Suprapubic skin (tissue), 4 donors: ENCODE results near the gene CYBC1.

Experiments
- POLR2A ChIP-seq, 2 donors: fragments of 450-650 bp; IDR thresholded peaks; one replicate each; pipeline ENCODE4 v1.6.1; 2017; ENCODE audit warnings: antibody characterized with exemption in 2 of 2, mild to moderate bottlenecking in 2 of 2, moderate library complexity in 2 of 2
- POLR2AphosphoS5 ChIP-seq, 3 donors: sonication (generic); formaldehyde crosslinking; IDR thresholded peaks; one replicate each; pipeline ENCODE4 v1.6.1; 2017; ENCODE audit warnings: antibody characterized with exemption in 3 of 3
- TF ChIP-seq, protein P1 (sequence below), 2 donors: fragments of 200-600 bp in 1 of 2; fragments of 450-650 bp in 1 of 2; sonication (generic) in 1 of 2; IDR thresholded peaks; one replicate each; pipeline ENCODE4 v1.5.1; 2016 to 2019; ENCODE audit warnings: antibody characterized with exemption in 2 of 2, mild to moderate bottlenecking in 1 of 2, moderate library complexity in 1 of 2

DNA sequence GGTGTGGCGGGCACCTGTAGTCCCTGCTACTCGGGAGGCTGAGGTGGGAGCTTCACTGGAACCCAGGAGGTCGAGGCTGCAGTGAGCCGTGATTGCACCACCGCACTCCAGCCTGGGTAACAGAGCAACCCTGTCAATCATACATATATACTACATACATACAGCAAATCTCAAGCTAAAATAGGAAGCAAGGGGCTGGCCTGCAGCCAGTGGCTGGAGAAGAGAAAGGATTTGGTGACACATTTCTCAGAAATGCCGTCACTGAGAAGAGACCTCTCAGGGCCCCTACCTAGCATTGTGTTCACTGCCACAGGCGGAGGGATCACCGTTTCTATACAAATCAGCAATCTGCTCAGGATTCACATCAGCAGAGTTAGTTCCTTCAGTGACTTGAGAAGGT, 24.9 kb upstream of the CYBC1 start:
- no peak for TF ChIP-seq POLR2AphosphoS5 (IDR thresholded peaks at IDR 0.05)
- TF ChIP-seq, protein P1, sequence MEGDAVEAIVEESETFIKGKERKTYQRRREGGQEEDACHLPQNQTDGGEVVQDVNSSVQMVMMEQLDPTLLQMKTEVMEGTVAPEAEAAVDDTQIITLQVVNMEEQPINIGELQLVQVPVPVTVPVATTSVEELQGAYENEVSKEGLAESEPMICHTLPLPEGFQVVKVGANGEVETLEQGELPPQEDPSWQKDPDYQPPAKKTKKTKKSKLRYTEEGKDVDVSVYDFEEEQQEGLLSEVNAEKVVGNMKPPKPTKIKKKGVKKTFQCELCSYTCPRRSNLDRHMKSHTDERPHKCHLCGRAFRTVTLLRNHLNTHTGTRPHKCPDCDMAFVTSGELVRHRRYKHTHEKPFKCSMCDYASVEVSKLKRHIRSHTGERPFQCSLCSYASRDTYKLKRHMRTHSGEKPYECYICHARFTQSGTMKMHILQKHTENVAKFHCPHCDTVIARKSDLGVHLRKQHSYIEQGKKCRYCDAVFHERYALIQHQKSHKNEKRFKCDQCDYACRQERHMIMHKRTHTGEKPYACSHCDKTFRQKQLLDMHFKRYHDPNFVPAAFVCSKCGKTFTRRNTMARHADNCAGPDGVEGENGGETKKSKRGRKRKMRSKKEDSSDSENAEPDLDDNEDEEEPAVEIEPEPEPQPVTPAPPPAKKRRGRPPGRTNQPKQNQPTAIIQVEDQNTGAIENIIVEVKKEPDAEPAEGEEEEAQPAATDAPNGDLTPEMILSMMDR (IDR thresholded peaks at IDR 0.05): no peak
- TF ChIP-seq POLR2A (IDR thresholded peaks at IDR 0.05): no peak
